Activated CD4-positive, alpha-beta T cell treated with anti-CD3 and anti-CD28 coated beads, Interleukin-2, amount 50 U/mL, for 1 hour (primary cell): ENCODE results near the gene IL34.
"Not testable (repeated sequence)": the region's sequence is repeated elsewhere in the genome, so short reads cannot be mapped to it uniquely, and the experiment has no call there.

Experiments
- DNase-seq: peaks from one replicate; pipeline ENCODE4 v3.0.0-alpha.2; 2020

The IL34 gene

GRCh38 chr16:70632273-70632672, 14.1 kb upstream of the IL34 start:
- no peak for DNase-seq

GRCh38 chr16:70633617-70634016, 12.7 kb upstream of the IL34 start:
- DNase-seq, result not testable (repeated sequence)

GRCh38 chr16:70634861-70635260, 11.5 kb upstream of the IL34 start:
- DNase-seq, result no peak

- no peak for DNase-seq
Measured at GRCh38 chr16:70635336-70636016, 10.9 kb upstream of the IL34 start.

- no peak for DNase-seq
Measured at GRCh38 chr16:70638814-70639792, 7.3 kb upstream of the IL34 start.

- no peak for DNase-seq
Measured at GRCh38 chr16:70642633-70643032, 3.7 kb upstream of the IL34 start.

- not testable (repeated sequence) for DNase-seq
Measured at GRCh38 chr16:70643264-70643663, 3.1 kb upstream of the IL34 start.

GRCh38 chr16:70644763-70645597, 1.4 kb upstream of the IL34 start:
- no peak for DNase-seq

GRCh38 chr16:70647441-70648359, 1.3 kb downstream of the IL34 start:
- no peak for DNase-seq

GRCh38 chr16:70648606-70649005, 2.2 kb downstream of the IL34 start:
- no peak for DNase-seq

- DNase-seq, result no peak
Measured at GRCh38 chr16:70649300-70649699, 2.9 kb downstream of the IL34 start.

- no peak for DNase-seq
Measured at GRCh38 chr16:70650216-70650615, 3.9 kb downstream of the IL34 start.

GRCh38 chr16:70651524-70651923, 5.2 kb downstream of the IL34 start:
- DNase-seq, result no peak

- DNase-seq, result no peak
Measured at GRCh38 chr16:70652322-70652721, 6.0 kb downstream of the IL34 start.

GRCh38 chr16:70653406-70653805, 7.0 kb downstream of the IL34 start:
- DNase-seq, result no peak

- peak; percentile 79 for DNase-seq
Measured at GRCh38 chr16:70653809-70654771, 7.7 kb downstream of the IL34 start.

GRCh38 chr16:70656065-70656711, 9.8 kb downstream of the IL34 start:
- no peak for DNase-seq

- DNase-seq, result no peak
Measured at GRCh38 chr16:70656712-70657263, 10.4 kb downstream of the IL34 start.

- no peak for DNase-seq
Measured at GRCh38 chr16:70657956-70658355, 11.6 kb downstream of the IL34 start.

GRCh38 chr16:70658921-70659320, 12.6 kb downstream of the IL34 start:
- DNase-seq, result no peak
